Ascending aorta (tissue), 2 donors: ENCODE results near the gene PTPRC. TPM values are rescaled to one million over a fixed set of nuclear protein-coding genes. Genes with fewer than 3 reads are reported as not detected.

Experiments
- DNase-seq, 2 donors: peaks; one replicate each; pipeline ENCODE4 v3.0.0-alpha.2; 2019; ENCODE audit warnings: low spot score in 2 of 2
- H3K27ac ChIP-seq, 2 donors: fragments of 200-600 bp; sonication (generic); one replicate each; pipeline ENCODE4 v1.5.1; 2016 to 2017; ENCODE audit warnings: mild to moderate bottlenecking in 1 of 2
- H3K27me3 ChIP-seq: fragments of 200-600 bp; sonication (generic); one replicate; pipeline ENCODE4 v1.5.1; 2017
- H3K36me3 ChIP-seq, 2 donors: fragments of 200-600 bp; sonication (generic); one replicate each; pipeline ENCODE4 v1.5.1; 2016
- H3K4me1 ChIP-seq, 2 donors: fragments of 200-600 bp; sonication (generic); one replicate each; pipeline ENCODE4 v1.5.1; 2016 to 2017; ENCODE audit warnings: mild to moderate bottlenecking in 1 of 2
- H3K4me3 ChIP-seq, 2 donors: fragments of 200-600 bp; sonication (generic); one replicate each; pipeline ENCODE4 v1.5.1; 2016 to 2017; ENCODE audit warnings: mild to moderate bottlenecking in 1 of 2
- H3K9me3 ChIP-seq, 2 donors: fragments of 200-600 bp; sonication (generic); one replicate each; pipeline ENCODE4 v1.5.1; 2016
- intact Hi-C: fragments of 100-400 bp; cut with DNase I; formaldehyde crosslinking; loops from one replicate; pipeline ENCODE4 v1.15.1; 2023
- total RNA-seq: library from RNA; depleted of rRNA; stranded (reverse); fragments of >200 nt; gene quantifications from one replicate; pipeline ENCODE4 v1.1.0, GENCODE V29; 2016
- TF ChIP-seq, protein P1 (sequence below), 3 experiments: fragments of 200-600 bp in 2 of 3; fragments of 450-650 bp in 1 of 3; sonication (generic) in 2 of 3; IDR thresholded peaks; one replicate each; pipeline ENCODE4 v1.5.1; 2016 to 2019; ENCODE audit warnings: antibody characterized with exemption in 3 of 3, mild to moderate bottlenecking in 1 of 3, moderate library complexity in 1 of 3

Gene PTPRC
- total RNA-seq, 1 donor from 2014 or later: 21.3 TPM

DNA sequence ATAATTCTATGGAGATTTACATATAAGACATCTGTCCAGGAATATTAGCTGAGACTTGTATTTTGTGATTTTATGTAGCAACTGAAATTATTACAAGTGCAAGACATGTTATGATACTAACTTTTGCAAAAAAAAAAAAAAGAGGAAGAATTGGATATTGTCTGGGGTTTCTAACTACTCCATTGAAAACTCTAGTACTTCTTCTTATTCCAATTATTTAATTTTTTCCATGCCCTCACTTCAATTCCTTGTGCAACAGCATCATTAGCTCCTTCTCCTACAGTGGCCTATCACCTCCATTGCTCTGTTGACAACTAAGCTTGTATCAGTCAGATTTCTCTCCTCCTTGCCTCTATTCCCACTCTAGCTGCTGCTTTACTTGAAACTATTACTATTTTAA, 126.6 kb downstream of the PTPRC start:
- Histone ChIP-seq H3K36me3 (no peaks in the 10 kb centered on the region), H3K27ac (no peak overlapping the region), H3K4me3 (no peak overlapping the region), H3K4me1 (no peaks in the 10 kb centered on the region), H3K9me3 (no peaks in the 10 kb centered on the region), H3K27me3 (no peaks in the 10 kb centered on the region)
- TF ChIP-seq, protein P1, sequence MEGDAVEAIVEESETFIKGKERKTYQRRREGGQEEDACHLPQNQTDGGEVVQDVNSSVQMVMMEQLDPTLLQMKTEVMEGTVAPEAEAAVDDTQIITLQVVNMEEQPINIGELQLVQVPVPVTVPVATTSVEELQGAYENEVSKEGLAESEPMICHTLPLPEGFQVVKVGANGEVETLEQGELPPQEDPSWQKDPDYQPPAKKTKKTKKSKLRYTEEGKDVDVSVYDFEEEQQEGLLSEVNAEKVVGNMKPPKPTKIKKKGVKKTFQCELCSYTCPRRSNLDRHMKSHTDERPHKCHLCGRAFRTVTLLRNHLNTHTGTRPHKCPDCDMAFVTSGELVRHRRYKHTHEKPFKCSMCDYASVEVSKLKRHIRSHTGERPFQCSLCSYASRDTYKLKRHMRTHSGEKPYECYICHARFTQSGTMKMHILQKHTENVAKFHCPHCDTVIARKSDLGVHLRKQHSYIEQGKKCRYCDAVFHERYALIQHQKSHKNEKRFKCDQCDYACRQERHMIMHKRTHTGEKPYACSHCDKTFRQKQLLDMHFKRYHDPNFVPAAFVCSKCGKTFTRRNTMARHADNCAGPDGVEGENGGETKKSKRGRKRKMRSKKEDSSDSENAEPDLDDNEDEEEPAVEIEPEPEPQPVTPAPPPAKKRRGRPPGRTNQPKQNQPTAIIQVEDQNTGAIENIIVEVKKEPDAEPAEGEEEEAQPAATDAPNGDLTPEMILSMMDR (IDR thresholded peaks at IDR 0.05): no peak
- intact Hi-C loops: no loop called here
- DNase-seq: no peak

DNA sequence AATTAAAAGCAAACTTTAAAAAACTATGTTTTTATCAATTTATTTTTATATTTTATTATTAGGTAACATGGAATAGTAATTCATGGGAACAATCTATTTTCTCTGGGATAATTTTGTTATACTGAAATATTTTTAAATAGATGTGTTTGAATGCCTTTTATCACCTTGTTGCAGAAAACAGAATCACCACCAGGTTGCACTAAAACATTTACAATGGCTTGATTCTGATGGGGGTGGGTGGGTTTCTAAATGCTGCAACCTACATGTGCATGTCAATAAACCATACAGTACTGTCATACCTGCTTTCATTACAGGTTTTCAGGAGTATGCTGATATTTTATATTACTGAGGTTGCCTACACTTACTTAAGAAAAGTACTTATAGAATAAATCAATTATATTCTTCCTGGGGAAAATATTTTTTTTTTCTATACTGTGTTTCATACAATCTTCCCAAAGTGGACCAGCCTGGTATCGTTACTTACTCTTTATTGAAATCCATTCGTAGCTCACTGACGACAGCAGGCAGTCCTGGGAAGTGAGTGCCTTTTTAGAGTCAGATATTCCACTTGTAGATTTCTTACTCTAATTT, 132.8 kb downstream of the PTPRC start:
- no peaks in the 10 kb centered on the region for H3K4me1 ChIP-seq
- no peak overlapping the region for H3K27ac ChIP-seq
- no peak for DNase-seq
- H3K9me3 ChIP-seq: peaks cover 0 to 4% of the 10 kb centered on the region in 2 donors
- H3K27me3 ChIP-seq: no peaks in the 10 kb centered on the region
- no peaks in the 10 kb centered on the region for H3K36me3 ChIP-seq
- intact Hi-C loops: no loop called here
- H3K4me3 ChIP-seq: no peak overlapping the region
- TF ChIP-seq, protein P1 (IDR thresholded peaks at IDR 0.05): no peak

DNA sequence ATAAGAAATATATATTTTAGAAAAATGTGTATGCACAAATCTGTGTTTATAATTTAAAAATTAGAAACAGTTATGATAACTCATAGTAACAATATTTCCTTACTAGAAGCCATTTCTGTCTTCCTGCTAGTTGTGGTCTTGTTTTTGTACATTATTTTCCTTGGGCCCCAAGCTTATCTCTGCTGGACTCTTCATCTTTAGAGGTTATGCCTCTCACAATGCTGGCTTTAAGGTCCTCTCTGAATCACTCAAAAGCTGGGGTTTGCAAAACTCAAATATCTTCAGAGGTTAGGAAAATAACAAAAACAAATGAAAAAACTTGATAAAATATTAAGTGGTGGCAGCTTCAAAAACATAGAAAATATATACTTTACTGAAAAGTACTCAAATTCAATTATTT, 133.8 kb downstream of the PTPRC start:
- H3K27me3 ChIP-seq: no peaks in the 10 kb centered on the region
- no peaks in the 10 kb centered on the region for H3K36me3 ChIP-seq
- TF ChIP-seq, protein P1 (IDR thresholded peaks at IDR 0.05): no peak
- no peak overlapping the region for H3K27ac ChIP-seq
- intact Hi-C loops: no loop called here
- no peak overlapping the region for H3K4me3 ChIP-seq
- no peaks in the 10 kb centered on the region for H3K4me1 ChIP-seq
- H3K9me3 ChIP-seq: peaks cover 0 to 4% of the 10 kb centered on the region in 2 donors
- DNase-seq: no peak

DNA sequence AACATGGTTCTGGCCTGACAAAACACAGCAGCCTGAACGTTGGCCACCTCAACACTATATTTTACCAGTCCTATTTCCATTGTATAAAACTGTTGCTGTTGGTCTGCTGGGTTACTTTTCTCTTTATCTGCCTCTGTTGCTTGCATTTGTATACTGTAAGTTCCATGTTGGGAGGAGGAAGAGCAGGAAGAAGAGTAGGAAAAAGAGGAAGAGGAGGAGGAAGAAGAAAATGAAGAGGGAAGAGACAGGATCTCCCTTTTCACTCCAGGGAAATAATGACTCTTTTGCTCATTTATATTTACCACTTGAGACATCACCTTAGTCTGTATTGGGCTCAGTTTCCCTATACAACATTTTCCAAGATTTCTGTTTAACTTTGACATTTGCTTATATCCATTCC, 134.2 kb downstream of the PTPRC start:
- Histone ChIP-seq H3K36me3 (no peaks in the 10 kb centered on the region), H3K4me3 (no peak overlapping the region), H3K4me1 (no peaks in the 10 kb centered on the region), H3K27me3 (no peaks in the 10 kb centered on the region), H3K9me3 (peaks cover 0 to 4% of the 10 kb centered on the region in 2 donors), H3K27ac (no peak overlapping the region)
- TF ChIP-seq, protein P1 (IDR thresholded peaks at IDR 0.05): no peak
- intact Hi-C loops: no loop called here
- DNase-seq: no peak

DNA sequence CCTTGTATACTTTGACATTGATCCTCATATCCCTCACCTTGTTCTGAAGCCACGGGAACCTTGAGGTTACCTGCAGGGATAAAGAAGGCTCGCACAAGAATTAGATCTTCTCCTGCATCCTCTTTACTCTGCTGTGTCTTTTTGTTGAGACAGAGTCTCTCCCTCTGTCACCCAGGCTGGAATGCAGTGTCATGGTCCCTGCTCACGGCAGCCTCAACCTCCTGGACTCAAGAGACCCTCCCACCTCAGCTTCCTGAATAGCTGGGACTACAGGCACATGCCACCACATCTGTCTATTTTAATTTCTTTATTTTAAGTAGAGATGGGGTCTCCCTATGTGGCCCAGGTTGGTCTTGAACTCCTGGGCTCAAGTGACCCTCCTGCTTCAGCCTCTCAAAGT, 134.7 kb downstream of the PTPRC start:
- H3K4me3 ChIP-seq: no peak overlapping the region
- H3K4me1 ChIP-seq: no peaks in the 10 kb centered on the region
- H3K27ac ChIP-seq: no peak overlapping the region
- no peaks in the 10 kb centered on the region for H3K27me3 ChIP-seq
- DNase-seq: no peak
- TF ChIP-seq, protein P1 (IDR thresholded peaks at IDR 0.05): no peak
- no peaks in the 10 kb centered on the region for H3K36me3 ChIP-seq
- intact Hi-C loops: no loop called here
- H3K9me3 ChIP-seq: peaks cover 0 to 4% of the 10 kb centered on the region in 2 donors

DNA sequence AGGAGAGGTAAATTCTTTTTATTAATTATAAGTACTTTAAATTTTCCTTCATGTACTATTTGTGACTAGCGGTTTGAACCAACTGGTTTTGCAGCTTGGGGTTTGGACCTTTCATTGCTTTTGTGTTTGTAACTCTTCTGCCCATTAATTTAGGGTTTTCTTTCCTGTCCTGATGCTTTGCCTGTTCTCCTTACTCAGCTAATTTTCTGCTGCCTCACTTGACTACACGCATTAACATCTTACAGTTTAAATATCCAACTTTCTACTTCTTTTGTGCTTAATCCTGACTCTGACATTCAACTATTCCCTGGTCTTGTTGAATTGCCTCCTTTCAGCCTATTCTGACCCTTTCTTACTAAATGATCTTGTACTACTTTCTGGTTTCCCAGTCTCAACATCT, 135.6 kb downstream of the PTPRC start:
- Histone ChIP-seq H3K27ac (no peak overlapping the region), H3K36me3 (no peaks in the 10 kb centered on the region), H3K27me3 (no peaks in the 10 kb centered on the region), H3K4me1 (no peaks in the 10 kb centered on the region), H3K4me3 (no peak overlapping the region), H3K9me3 (peaks cover 0 to 4% of the 10 kb centered on the region in 2 donors)
- TF ChIP-seq, protein P1 (IDR thresholded peaks at IDR 0.05): no peak
- intact Hi-C loops: no loop called here
- DNase-seq: no peak
